Measurements from ENCODE around the gene GRM2.
"Not testable (repeated sequence)": the region's sequence is repeated elsewhere in the genome, so short reads cannot be mapped to it uniquely, and the experiment has no call there.

GRM2 gene

DNA sequence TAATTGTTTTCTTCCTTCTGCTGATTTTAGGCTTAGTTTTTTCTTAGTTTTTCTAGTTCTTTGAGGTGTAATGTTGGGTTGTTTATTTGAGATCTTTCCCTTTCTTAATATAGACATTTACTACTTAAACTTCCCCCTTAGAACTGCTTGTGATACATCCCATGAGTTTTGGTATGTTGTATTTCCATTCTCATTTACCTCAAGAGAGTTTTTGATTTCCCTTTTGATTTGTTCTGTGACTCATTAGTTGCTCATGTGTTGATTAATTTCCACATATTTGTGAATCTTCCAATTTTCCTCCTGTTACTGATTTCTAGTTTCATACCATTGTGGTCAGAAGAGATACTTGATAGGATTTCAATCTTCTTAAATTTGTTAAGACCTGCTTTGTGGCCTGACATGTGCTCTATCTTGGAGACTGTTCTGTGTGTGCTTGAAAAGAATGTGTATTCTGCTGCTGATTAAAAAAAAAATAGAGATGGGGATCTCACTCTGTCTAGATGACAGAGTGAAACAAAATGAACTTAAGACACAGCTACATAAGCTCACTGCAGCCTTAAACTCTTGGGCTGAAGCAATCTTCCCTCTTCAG, 22.3 kb downstream of the GRM2 start:
- no peak for DNase-seq

- DNase-seq, result no peak
These were observed 27.1 kb downstream of the GRM2 start for GRCh38 chr3:51733859-51734571.

DNA sequence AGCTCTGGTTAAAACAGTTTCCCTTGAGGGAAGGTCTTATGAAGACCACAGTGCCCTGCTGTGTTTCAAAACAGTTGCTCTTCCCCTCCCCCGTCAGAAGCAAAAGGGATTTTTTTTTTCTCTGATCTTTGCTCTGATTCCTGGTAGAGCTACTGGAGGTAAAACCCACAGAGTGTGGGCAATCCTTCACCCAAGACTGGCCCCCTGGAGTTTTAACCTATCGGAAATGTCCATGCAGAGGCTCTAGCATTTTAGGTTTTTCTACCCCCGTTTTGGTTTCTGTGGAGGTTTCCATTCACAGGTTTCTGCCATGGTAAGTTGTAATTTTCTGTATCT, 27.7 kb downstream of the GRM2 start:
- no peak for DNase-seq

- no peak for DNase-seq
These were observed 28.2 kb downstream of the GRM2 start for GRCh38 chr3:51735039-51735438.

GRCh38 chr3:51735950-51736349, 29.1 kb downstream of the GRM2 start:
- no peak for DNase-seq

- DNase-seq, result no peak
These were observed 32.2 kb downstream of the GRM2 start for GRCh38 chr3:51739110-51739509.

GRCh38 chr3:51742320-51742719, 35.5 kb downstream of the GRM2 start:
- DNase-seq, result not testable (repeated sequence)

GRCh38 chr3:51742978-51743377, 36.1 kb downstream of the GRM2 start:
- not testable (repeated sequence) for DNase-seq

DNA sequence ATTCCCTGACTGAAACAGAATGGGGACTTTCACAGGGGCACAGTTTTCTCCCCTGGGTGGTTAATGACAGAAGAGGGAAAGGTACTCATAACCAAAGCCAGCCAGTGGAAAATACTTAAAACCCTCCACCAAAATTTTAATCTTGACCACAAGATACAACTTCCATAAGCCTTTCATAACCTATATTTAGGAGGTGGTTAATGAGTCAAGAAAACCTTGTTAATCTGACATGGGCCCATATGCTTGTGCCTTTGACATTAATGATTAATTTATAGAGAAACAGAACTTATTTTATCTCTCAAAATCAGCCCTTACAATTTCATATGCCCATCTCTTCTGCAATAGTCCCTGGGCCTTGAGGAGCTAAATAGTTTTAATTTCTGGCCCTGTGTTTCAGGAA, 41.0 kb downstream of the GRM2 start:
- no peak for DNase-seq

GRCh38 chr3:51748327-51748726, 41.5 kb downstream of the GRM2 start:
- DNase-seq, result no peak

- DNase-seq, result no peak
These were observed 44.0 kb downstream of the GRM2 start for GRCh38 chr3:51750878-51751277.

- DNase-seq, result no peak
These were observed 44.4 kb downstream of the GRM2 start for GRCh38 chr3:51751287-51751686.

GRCh38 chr3:51753763-51754750, 47.2 kb downstream of the GRM2 start:
- DNase-seq, result not testable (repeated sequence)

DNA sequence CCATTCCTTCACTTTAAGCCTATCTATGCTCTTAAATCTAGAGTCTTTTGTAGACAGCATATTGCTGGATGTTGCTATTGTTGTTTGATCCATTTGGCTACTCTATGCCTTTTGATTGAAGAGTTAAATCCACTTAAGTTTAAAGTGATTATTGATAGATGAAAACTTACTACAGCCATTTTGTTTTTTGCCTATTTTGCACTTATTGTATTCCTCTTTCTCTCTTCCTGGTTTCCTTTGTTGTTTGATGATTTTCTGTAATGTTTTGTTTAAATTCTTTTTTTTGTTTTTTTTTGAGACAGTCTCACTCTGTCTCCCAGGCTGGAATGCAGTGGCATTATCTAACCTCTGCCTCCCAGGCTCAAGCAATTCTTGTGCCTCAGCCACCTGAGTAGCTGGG, 52.3 kb downstream of the GRM2 start:
- no peak for DNase-seq
